ENCODE data around the gene SPACA1.

SPACA1 gene

GRCh38 chr6:88115307-88115706, 67.7 kb downstream of the SPACA1 start (continued):
- TF ChIP-seq, protein P1, sequence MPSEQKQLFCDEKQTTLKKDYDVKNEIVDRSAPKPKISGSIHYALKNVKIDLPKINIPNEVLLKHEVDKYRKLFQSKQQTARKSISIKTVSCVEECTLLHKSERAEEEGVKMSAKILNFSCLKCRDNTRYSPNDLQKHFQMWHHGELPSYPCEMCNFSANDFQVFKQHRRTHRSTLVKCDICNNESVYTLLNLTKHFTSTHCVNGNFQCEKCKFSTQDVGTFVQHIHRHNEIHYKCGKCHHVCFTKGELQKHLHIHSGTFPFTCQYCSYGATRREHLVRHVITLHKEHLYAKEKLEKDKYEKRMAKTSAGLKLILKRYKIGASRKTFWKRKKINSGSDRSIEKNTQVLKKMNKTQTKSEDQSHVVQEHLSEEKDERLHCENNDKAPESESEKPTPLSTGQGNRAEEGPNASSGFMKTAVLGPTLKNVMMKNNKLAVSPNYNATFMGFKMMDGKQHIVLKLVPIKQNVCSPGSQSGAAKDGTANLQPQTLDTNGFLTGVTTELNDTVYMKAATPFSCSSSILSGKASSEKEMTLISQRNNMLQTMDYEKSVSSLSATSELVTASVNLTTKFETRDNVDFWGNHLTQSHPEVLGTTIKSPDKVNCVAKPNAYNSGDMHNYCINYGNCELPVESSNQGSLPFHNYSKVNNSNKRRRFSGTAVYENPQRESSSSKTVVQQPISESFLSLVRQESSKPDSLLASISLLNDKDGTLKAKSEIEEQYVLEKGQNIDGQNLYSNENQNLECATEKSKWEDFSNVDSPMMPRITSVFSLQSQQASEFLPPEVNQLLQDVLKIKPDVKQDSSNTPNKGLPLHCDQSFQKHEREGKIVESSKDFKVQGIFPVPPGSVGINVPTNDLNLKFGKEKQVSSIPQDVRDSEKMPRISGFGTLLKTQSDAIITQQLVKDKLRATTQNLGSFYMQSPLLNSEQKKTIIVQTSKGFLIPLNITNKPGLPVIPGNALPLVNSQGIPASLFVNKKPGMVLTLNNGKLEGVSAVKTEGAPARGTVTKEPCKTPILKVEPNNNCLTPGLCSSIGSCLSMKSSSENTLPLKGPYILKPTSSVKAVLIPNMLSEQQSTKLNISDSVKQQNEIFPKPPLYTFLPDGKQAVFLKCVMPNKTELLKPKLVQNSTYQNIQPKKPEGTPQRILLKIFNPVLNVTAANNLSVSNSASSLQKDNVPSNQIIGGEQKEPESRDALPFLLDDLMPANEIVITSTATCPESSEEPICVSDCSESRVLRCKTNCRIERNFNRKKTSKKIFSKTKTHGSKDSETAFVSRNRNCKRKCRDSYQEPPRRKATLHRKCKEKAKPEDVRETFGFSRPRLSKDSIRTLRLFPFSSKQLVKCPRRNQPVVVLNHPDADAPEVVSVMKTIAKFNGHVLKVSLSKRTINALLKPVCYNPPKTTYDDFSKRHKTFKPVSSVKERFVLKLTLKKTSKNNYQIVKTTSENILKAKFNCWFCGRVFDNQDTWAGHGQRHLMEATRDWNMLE (tag by site-specific recombination; conservative IDR thresholded peaks at IDR 0.05; ENCODE audit: low read depth): no peak
- TF ChIP-seq ZNF2 (tag by site-specific recombination; IDR thresholded peaks at IDR 0.05) (no peak), ZIC2 (tag by site-specific recombination; IDR thresholded peaks at IDR 0.05) (no peak)
- TF ChIP-seq, protein P2, sequence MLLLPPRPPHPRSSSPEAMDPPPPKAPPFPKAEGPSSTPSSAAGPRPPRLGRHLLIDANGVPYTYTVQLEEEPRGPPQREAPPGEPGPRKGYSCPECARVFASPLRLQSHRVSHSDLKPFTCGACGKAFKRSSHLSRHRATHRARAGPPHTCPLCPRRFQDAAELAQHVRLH (tag by site-specific recombination; IDR thresholded peaks at IDR 0.05): no peak

DNA sequence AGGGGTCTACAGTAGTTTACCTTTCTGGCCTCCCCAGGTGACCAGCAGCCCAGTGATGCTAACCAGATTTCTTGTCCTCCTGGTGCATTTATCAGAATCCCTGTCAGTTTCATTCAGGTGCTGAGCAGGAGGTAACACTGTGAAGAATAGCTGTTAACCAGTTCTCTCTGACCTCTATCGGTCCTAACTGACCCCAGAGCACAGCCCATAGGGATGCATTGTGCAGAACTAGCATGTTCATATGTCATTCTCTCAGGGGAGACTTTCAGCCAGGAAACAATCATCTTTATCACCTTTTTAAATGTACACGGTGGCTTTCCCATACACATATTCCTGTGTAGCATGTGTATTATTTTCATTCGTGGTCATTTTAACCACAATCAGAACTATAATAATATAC, 68.6 kb downstream of the SPACA1 start:
- H3K4me3 ChIP-seq (ENCODE audit: low read depth, low read length): no peak overlapping the region
- CTCF ChIA-PET: interaction anchor here (1.8 kb wide), 1 partner anchor 186 kb away, joined by 4 read pairs; no protein-coding TSS in a partner anchor
- H3K36me3 ChIP-seq (ENCODE audit: control insufficient read depth in 2 of 2, insufficient read depth in 1 of 2, low read length in 2 of 2): no peaks in the 10 kb centered on the region
- H3K4me1 ChIP-seq (ENCODE audit: control insufficient read depth, insufficient read depth, low read length): no peaks in the 10 kb centered on the region
- H3K27ac ChIP-seq (ENCODE audit: extremely low read depth, low read depth, low read length): no peak overlapping the region
- H3K9me3 ChIP-seq (ENCODE audit: control insufficient read depth, insufficient read depth, low read depth, low read length): no peaks in the 10 kb centered on the region
- POLR2A ChIA-PET: no interaction called here
- no peak for TF ChIP-seq ZFHX2 (tag by site-specific recombination; conservative IDR thresholded peaks at IDR 0.05)
- TF ChIP-seq FEZF1 (tag by site-specific recombination; IDR thresholded peaks at IDR 0.05): no peak
- TF ChIP-seq HIC1 (tag by site-specific recombination; IDR thresholded peaks at IDR 0.05): no peak
- no peak for TF ChIP-seq ZNF548 (tag by site-specific recombination; IDR thresholded peaks at IDR 0.05)
- no peak for TF ChIP-seq ZNF514 (tag by site-specific recombination; IDR thresholded peaks at IDR 0.05)
- TF ChIP-seq ZNF391 (tag by site-specific recombination; IDR thresholded peaks at IDR 0.05; ENCODE audit: borderline replicate concordance, low read depth): no peak
- TF ChIP-seq ZNF426 (tag by site-specific recombination; IDR thresholded peaks at IDR 0.05): no peak

Data from HEK293 (cell line).